Measurements from ENCODE around the gene SLC15A2.
"Not testable (repeated sequence)": the region's sequence is repeated elsewhere in the genome, so short reads cannot be mapped to it uniquely, and the experiment has no call there.

The SLC15A2 gene

GRCh38 chr3:121894301-121894990 lies at the start of gene SLC15A2:
SLC15A2 (plus strand) TSS chr3:121894401; CDS start chr3:121894477, 76 bp downstream.
- no peak for DNase-seq (ENCODE audit: low read depth)
- no peak within 1 kb of the TSS for H3K4me3 ChIP-seq (ENCODE audit: low read depth, low read length)
- TF ChIP-seq MAX (IDR thresholded peaks at IDR 0.05; ENCODE audit: low read depth, low read length) = no peak
- TF ChIP-seq MYC (IDR thresholded peaks at IDR 0.05; ENCODE audit: low read depth, low read length) = no peak
- TF ChIP-seq POLR2A (IDR thresholded peaks at IDR 0.05; ENCODE audit: extremely low read depth, insufficient read length) = no peak
- TF ChIP-seq CTCF (IDR thresholded peaks at IDR 0.05; ENCODE audit: low read depth, low read length) = no peak

- no peak for TF ChIP-seq MAX (IDR thresholded peaks at IDR 0.05; ENCODE audit: low read depth, low read length)
- no peak for TF ChIP-seq CTCF (IDR thresholded peaks at IDR 0.05; ENCODE audit: low read depth, low read length)
- no peak for TF ChIP-seq MYC (IDR thresholded peaks at IDR 0.05; ENCODE audit: low read depth, low read length)
- TF ChIP-seq POLR2A (IDR thresholded peaks at IDR 0.05; ENCODE audit: extremely low read depth, insufficient read length) = no peak
- H3K4me3 ChIP-seq (ENCODE audit: low read depth, low read length) = no peak overlapping the region
- DNase-seq (ENCODE audit: low read depth) = no peak
Measured at GRCh38 chr3:121844892-121845291, 49.3 kb upstream of the SLC15A2 start.

- no peak overlapping the region for H3K4me3 ChIP-seq (ENCODE audit: low read depth, low read length)
- DNase-seq (ENCODE audit: low read depth) = no peak
- TF ChIP-seq CTCF (IDR thresholded peaks at IDR 0.05; ENCODE audit: low read depth, low read length) (no peak), POLR2A (IDR thresholded peaks at IDR 0.05; ENCODE audit: extremely low read depth, insufficient read length) (no peak), MAX (IDR thresholded peaks at IDR 0.05; ENCODE audit: low read depth, low read length) (no peak), MYC (IDR thresholded peaks at IDR 0.05; ENCODE audit: low read depth, low read length) (no peak)
Measured at GRCh38 chr3:121852256-121852655, 41.9 kb upstream of the SLC15A2 start.

- TF ChIP-seq MAX (IDR thresholded peaks at IDR 0.05; ENCODE audit: low read depth, low read length) (no peak), MYC (IDR thresholded peaks at IDR 0.05; ENCODE audit: low read depth, low read length) (no peak), POLR2A (IDR thresholded peaks at IDR 0.05; ENCODE audit: extremely low read depth, insufficient read length) (no peak), CTCF (IDR thresholded peaks at IDR 0.05; ENCODE audit: low read depth, low read length) (peak; percentile 41)
- no peak overlapping the region for H3K4me3 ChIP-seq (ENCODE audit: low read depth, low read length)
- DNase-seq (ENCODE audit: low read depth) = peak; percentile 51
Measured at GRCh38 chr3:121855555-121855954, 38.6 kb upstream of the SLC15A2 start.

GRCh38 chr3:121857778-121858177 lies 36.4 kb upstream of the SLC15A2 start:
- not testable (repeated sequence) for H3K4me3 ChIP-seq (ENCODE audit: low read depth, low read length); DNase-seq (ENCODE audit: low read depth)

GRCh38 chr3:121863247-121863646 lies 31.0 kb upstream of the SLC15A2 start:
- not testable (repeated sequence) for H3K4me3 ChIP-seq (ENCODE audit: low read depth, low read length); DNase-seq (ENCODE audit: low read depth)

- no peak for DNase-seq (ENCODE audit: low read depth)
- TF ChIP-seq POLR2A (IDR thresholded peaks at IDR 0.05; ENCODE audit: extremely low read depth, insufficient read length) = no peak
- no peak for TF ChIP-seq CTCF (IDR thresholded peaks at IDR 0.05; ENCODE audit: low read depth, low read length)
- TF ChIP-seq MAX (IDR thresholded peaks at IDR 0.05; ENCODE audit: low read depth, low read length) = no peak
- TF ChIP-seq MYC (IDR thresholded peaks at IDR 0.05; ENCODE audit: low read depth, low read length) = no peak
- H3K4me3 ChIP-seq (ENCODE audit: low read depth, low read length) = no peak overlapping the region
Measured at GRCh38 chr3:121863801-121864200, 30.4 kb upstream of the SLC15A2 start.

Data from NB4 (cell line).